ENCODE data around the gene GRAP. TPM values are rescaled to one million over a fixed set of nuclear protein-coding genes. Genes with fewer than 3 reads are reported as not detected.
"Not testable (repeated sequence)": the region's sequence is repeated elsewhere in the genome, so short reads cannot be mapped to it uniquely, and the experiment has no call there.

The GRAP gene
- total RNA-seq, 2 donors from 2014 or later = 0.15 TPM; not detected in 1

GRCh38 chr17:19031729-19032128, 15.0 kb downstream of the GRAP start:
- not testable (repeated sequence) for H3K36me3 ChIP-seq (ENCODE audit: control insufficient read depth, insufficient read depth, low read length); H3K4me1 ChIP-seq (ENCODE audit: control insufficient read depth, insufficient read depth, low read length); H3K9ac ChIP-seq (ENCODE audit: extremely low read depth, low read length, poor library complexity, severe bottlenecking); H3K4me1 Mint-ChIP-seq; H3K9me3 ChIP-seq (ENCODE audit: control insufficient read depth, low read length); H3K27me3 ChIP-seq (ENCODE audit: control insufficient read depth, insufficient read depth, low read length, poor library complexity, severe bottlenecking); H3K27ac Mint-ChIP-seq; H3K36me3 Mint-ChIP-seq (ENCODE audit: low read depth); H3K27me3 Mint-ChIP-seq (ENCODE audit: insufficient read depth); DNase-seq; H3K4me3 ChIP-seq (ENCODE audit: low read length); H3K9me3 Mint-ChIP-seq; H3K27ac ChIP-seq (ENCODE audit: low read depth, low read length); H3K4me3 Mint-ChIP-seq
- no CpG with 5 or more reads among the region's 4 CpGs for WGBS, 2 experiments (ENCODE audit: insufficient coverage in 1 of 2, insufficient read length in 1 of 2)
- peak; percentile 62 for TF ChIP-seq CTCF (conservative IDR thresholded peaks at IDR 0.05)

- not testable (repeated sequence) for H3K9me3 Mint-ChIP-seq; H3K9ac ChIP-seq (ENCODE audit: extremely low read depth, low read length, poor library complexity, severe bottlenecking); H3K27me3 ChIP-seq (ENCODE audit: control insufficient read depth, insufficient read depth, low read length, poor library complexity, severe bottlenecking); H3K36me3 ChIP-seq (ENCODE audit: control insufficient read depth, insufficient read depth, low read length); H3K27me3 Mint-ChIP-seq (ENCODE audit: insufficient read depth); H3K4me1 ChIP-seq (ENCODE audit: control insufficient read depth, insufficient read depth, low read length); H3K4me1 Mint-ChIP-seq; H3K4me3 Mint-ChIP-seq; H3K4me3 ChIP-seq (ENCODE audit: low read length); H3K36me3 Mint-ChIP-seq (ENCODE audit: low read depth); H3K27ac ChIP-seq (ENCODE audit: low read depth, low read length); H3K9me3 ChIP-seq (ENCODE audit: control insufficient read depth, low read length); DNase-seq; H3K27ac Mint-ChIP-seq
- no CpG with 5 or more reads among the region's 5 CpGs for WGBS, 2 experiments (ENCODE audit: insufficient coverage in 1 of 2, insufficient read length in 1 of 2)
Observed at GRCh38 chr17:19030771-19031449, 15.8 kb downstream of the GRAP start.

GRCh38 chr17:19029740-19030139, 17.0 kb downstream of the GRAP start:
- H3K4me1 Mint-ChIP-seq; H3K36me3 Mint-ChIP-seq (ENCODE audit: low read depth); H3K27ac ChIP-seq (ENCODE audit: low read depth, low read length); H3K4me1 ChIP-seq (ENCODE audit: control insufficient read depth, insufficient read depth, low read length); H3K27ac Mint-ChIP-seq; H3K9me3 ChIP-seq (ENCODE audit: control insufficient read depth, low read length); DNase-seq; H3K9ac ChIP-seq (ENCODE audit: extremely low read depth, low read length, poor library complexity, severe bottlenecking); H3K4me3 Mint-ChIP-seq; H3K4me3 ChIP-seq (ENCODE audit: low read length); H3K36me3 ChIP-seq (ENCODE audit: control insufficient read depth, insufficient read depth, low read length); H3K27me3 Mint-ChIP-seq (ENCODE audit: insufficient read depth); H3K27me3 ChIP-seq (ENCODE audit: control insufficient read depth, insufficient read depth, low read length, poor library complexity, severe bottlenecking); H3K9me3 Mint-ChIP-seq: not testable (repeated sequence)
- no CpG with 5 or more reads among the region's 5 CpGs for WGBS, 2 experiments (ENCODE audit: insufficient coverage in 1 of 2, insufficient read length in 1 of 2)

- no CpG with 5 or more reads among the region's 11 CpGs for WGBS, 2 experiments (ENCODE audit: insufficient coverage in 1 of 2, insufficient read length in 1 of 2)
- H3K36me3 Mint-ChIP-seq (ENCODE audit: low read depth); DNase-seq; H3K27me3 Mint-ChIP-seq (ENCODE audit: insufficient read depth); H3K36me3 ChIP-seq (ENCODE audit: control insufficient read depth, insufficient read depth, low read length); H3K9me3 Mint-ChIP-seq; H3K27ac ChIP-seq (ENCODE audit: low read depth, low read length); H3K9ac ChIP-seq (ENCODE audit: extremely low read depth, low read length, poor library complexity, severe bottlenecking); H3K4me3 ChIP-seq (ENCODE audit: low read length); H3K27me3 ChIP-seq (ENCODE audit: control insufficient read depth, insufficient read depth, low read length, poor library complexity, severe bottlenecking); H3K4me3 Mint-ChIP-seq; H3K9me3 ChIP-seq (ENCODE audit: control insufficient read depth, low read length); H3K4me1 Mint-ChIP-seq; H3K27ac Mint-ChIP-seq; H3K4me1 ChIP-seq (ENCODE audit: control insufficient read depth, insufficient read depth, low read length): not testable (repeated sequence)
Observed at GRCh38 chr17:19028671-19029070, 18.1 kb downstream of the GRAP start.
